Motor neuron (in vitro differentiated cells): ENCODE data around the gene C9orf153. TPM values are rescaled to one million over a fixed set of nuclear protein-coding genes. Genes with fewer than 3 reads are reported as not detected.

Experiments used
- ATAC-seq, 8 experiments: fragments of 200-7000 bp; cut with Tn5 transposase; replicated peaks in 6 of 8; 2 replicates each; pipeline ENCODE4 v1.8.0; 2021; ENCODE audit warnings: mild to moderate bottlenecking in 8 of 8, moderate library complexity in 8 of 8
- H3K27ac ChIP-seq, 2 donors: fragments of 250-450 bp; sonication (Bioruptor Pico); 2 replicates each; pipeline ENCODE4 v1.9.0; 2021; ENCODE audit warnings: antibody characterized with exemption in 2 of 2, mild to moderate bottlenecking in 2 of 2, moderate library complexity in 1 of 2
- H3K4me1 ChIP-seq, 2 donors: fragments of 250-450 bp; sonication (Bioruptor Pico); replicated peaks in 1 of 2; 2 replicates each; pipeline ENCODE4 v1.6.1; 2021; ENCODE audit warnings: antibody characterized with exemption in 2 of 2, mild to moderate bottlenecking in 2 of 2, moderate library complexity in 1 of 2
- H3K4me3 ChIP-seq, 5 donors: fragments of 250-450 bp; sonication (Bioruptor Pico); 2 replicates each; pipeline ENCODE4 v1.9.0; 2021; ENCODE audit warnings: antibody characterized with exemption in 5 of 5, mild to moderate bottlenecking in 5 of 5, moderate library complexity in 4 of 5
- whole genome bisulfite sequencing, 10 experiments: fragments of 450-650 bp; shearing (Covaris generic); methylation state at CpG; one replicate each; pipeline ENCODE4 v1.0.0; 2022; 5-methylcytosine and 5-hydroxymethylcytosine counted together
- in situ Hi-C, 9 experiments: fragments of 400-800 bp; cut with MboI; loops; one replicate each; pipeline ENCODE4 v1.15.0; 2021; ENCODE audit warnings: low sequenced_read_pairs in 9 of 9, low pct_unique_long_range_greater_than_20kb in 2 of 9; ENCODE audit not compliant: unreplicated experiment in 9 of 9
- total RNA-seq, 8 experiments: library from RNA; unstranded; fragments of 300-600 nt; gene quantifications; 2 replicates each; pipeline versions ENCODE4 v1.2.3 to v1.2.4, GENCODE V29; 2022

The C9orf153 gene
- total RNA-seq, 8 experiments from 2014 or later = 0.18 to 1.4 (median 0.49) TPM; not detected in 1

- Histone ChIP-seq H3K4me3 (no peak overlapping the region), H3K4me1 (peaks cover 2 to 6% of the 10 kb centered on the region in 2 donors), H3K27ac (no peak overlapping the region)
- in situ Hi-C loops = no loop called here
- ATAC-seq = no peak
- 83 to 97% (median 94%) methylated on average over 1 to 3 of the region's 3 CpGs; no CpG with 5 or more reads in 4 of the 10 experiments for WGBS, 10 experiments
Observed at GRCh38 chr9:86253577-86253976, 5.9 kb downstream of the C9orf153 start.

- in situ Hi-C loops = no loop called here
- no peak for ATAC-seq
- Histone ChIP-seq H3K4me1 (peaks cover 2 to 5% of the 10 kb centered on the region in 2 donors), H3K27ac (no peak overlapping the region), H3K4me3 (no peak overlapping the region)
- WGBS, 10 experiments = 11 to 100% (median 80%) methylated on average over 1 of the region's 1 CpG; no CpG with 5 or more reads in 1 of the 10 experiments
Observed at GRCh38 chr9:86252870-86253269, 6.6 kb downstream of the C9orf153 start.

DNA sequence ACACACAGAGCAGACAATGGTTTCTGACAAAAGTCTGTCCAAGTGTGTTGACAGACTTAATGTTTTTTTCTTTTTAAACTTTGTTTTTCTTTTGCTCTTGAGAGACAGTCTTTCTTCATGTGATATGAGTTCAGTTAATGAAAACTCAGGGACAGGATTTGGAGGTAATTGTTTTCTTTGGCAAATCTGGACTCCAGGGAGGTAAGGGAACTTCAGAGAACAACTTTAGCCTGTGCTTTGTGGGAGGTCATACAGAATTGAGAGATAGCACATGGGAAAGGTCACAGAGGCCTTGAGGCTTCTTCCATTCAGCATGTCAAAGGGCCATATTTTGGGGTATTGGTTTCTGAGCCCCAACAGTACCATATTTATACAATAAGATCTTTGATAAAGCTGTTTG lies 9.3 kb downstream of the C9orf153 start:
- ATAC-seq = no peak
- Histone ChIP-seq H3K27ac (no peak overlapping the region), H3K4me1 (peaks cover 12% of the 10 kb centered on the region in 2 donors), H3K4me3 (no peak overlapping the region)
- in situ Hi-C loops = no loop called here

DNA sequence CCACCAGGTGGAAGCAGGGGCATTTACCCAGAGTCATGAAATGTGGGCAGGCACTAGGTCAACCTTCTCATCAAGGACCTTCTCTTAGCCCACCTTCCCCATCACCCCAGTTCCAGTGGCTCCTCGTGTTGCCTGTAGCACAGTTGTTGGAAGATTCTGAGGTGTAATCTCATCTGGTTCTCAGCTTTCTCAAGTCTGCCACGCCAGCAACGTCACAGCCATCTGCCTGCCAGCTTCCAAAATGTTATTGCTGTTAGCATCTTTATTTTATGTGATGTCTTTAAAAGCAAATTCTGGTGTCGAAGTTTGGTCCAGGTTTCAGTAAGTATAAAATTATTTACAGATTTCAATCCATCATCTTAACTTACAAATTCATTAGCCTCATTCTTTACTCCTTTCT lies 10.7 kb downstream of the C9orf153 start:
- Histone ChIP-seq H3K27ac (no peak overlapping the region), H3K4me1 (peaks cover 12% of the 10 kb centered on the region in 2 donors), H3K4me3 (no peak overlapping the region)
- ATAC-seq = no peak
- 14 to 100% (median 93%) methylated on average over 1 to 4 of the region's 4 CpGs; no CpG with 5 or more reads in 2 of the 10 experiments for WGBS, 10 experiments
- in situ Hi-C loops = no loop called here

- WGBS, 10 experiments = 0 to 75% (median 38%) methylated on average over 1 to 6 of the region's 6 CpGs; no CpG with 5 or more reads in 2 of the 10 experiments
- Histone ChIP-seq H3K4me3 (no peak overlapping the region), H3K4me1 (peaks cover 12% of the 10 kb centered on the region in 2 donors), H3K27ac (no peak overlapping the region)
- peak in 5 of 8 experiments; percentile 36 to 80 (median 49) for ATAC-seq
- in situ Hi-C loops = no loop called here
Observed at GRCh38 chr9:86246752-86247161, 12.7 kb downstream of the C9orf153 start.

GRCh38 chr9:86242071-86242470 lies 17.4 kb downstream of the C9orf153 start:
- no peak for ATAC-seq
- WGBS, 10 experiments = 55 to 89% (median 80%) methylated on average over 1 to 2 of the region's 2 CpGs; no CpG with 5 or more reads in 4 of the 10 experiments
- Histone ChIP-seq H3K4me3 (no peak overlapping the region), H3K27ac (no peak overlapping the region), H3K4me1 (peaks cover 10 to 12% of the 10 kb centered on the region in 2 donors)
- in situ Hi-C loops = no loop called here

DNA sequence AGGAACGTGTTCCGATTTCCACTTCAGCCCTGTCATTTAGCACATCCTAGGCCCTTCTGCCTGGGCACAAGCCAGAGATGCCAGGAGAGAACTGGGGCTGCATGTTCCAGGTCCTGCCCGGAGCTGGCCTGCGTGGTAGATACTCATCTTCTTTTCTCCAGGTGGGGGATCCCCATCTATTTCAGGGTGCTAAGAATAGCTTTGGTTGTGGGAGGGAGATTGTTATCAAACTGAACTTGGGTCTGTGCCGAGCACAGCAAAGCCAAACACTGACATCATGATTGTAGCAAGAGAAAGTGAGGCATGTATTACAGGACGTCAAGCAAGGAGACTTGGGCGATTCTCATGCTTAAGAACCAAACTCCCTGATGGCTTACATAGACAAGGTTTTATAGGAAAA lies 18.2 kb downstream of the C9orf153 start:
- ATAC-seq = no peak
- in situ Hi-C loops = no loop called here
- 50 to 100% (median 88%) methylated on average over 1 to 3 of the region's 7 CpGs; no CpG with 5 or more reads in 2 of the 10 experiments for WGBS, 10 experiments
- peaks cover 4% of the 10 kb centered on the region in 2 donors for H3K4me1 ChIP-seq
- H3K27ac ChIP-seq = no peak overlapping the region
- no peak overlapping the region for H3K4me3 ChIP-seq

GRCh38 chr9:86238861-86239770 lies 20.3 kb downstream of the C9orf153 start:
- in situ Hi-C loops = no loop called here
- peak in 1 of 8 experiments; percentile 20 for ATAC-seq
- Histone ChIP-seq H3K4me3 (no peak overlapping the region), H3K4me1 (peaks cover 0 to 3% of the 10 kb centered on the region in 2 donors), H3K27ac (no peak overlapping the region)
- 51 to 100% (median 72%) methylated on average over 2 to 10 of the region's 10 CpGs; no CpG with 5 or more reads in 2 of the 10 experiments for WGBS, 10 experiments

DNA sequence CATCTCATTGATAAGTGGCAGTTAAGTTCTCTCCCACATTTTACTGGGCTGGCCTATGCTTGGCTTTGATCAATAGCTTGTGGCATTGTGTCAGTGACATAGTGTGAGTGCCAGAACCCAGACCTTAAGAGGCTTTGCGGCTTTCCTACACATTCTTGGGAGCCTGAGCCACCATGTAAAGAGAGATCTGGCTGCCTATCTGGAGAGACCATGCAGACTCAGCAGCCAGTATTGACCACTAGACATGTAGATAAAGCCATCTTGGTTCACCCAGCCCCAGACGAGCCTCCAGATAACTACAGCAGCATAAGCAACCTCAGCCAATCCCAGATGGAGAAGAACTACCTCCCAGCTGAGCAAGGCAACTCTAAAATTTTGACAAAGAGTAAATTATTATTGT lies 28.6 kb downstream of the C9orf153 start:
- Histone ChIP-seq H3K4me3 (no peak overlapping the region), H3K27ac (no peak overlapping the region), H3K4me1 (peaks cover 0 to 3% of the 10 kb centered on the region in 2 donors)
- no peak for ATAC-seq
- in situ Hi-C loops = no loop called here
- WGBS, 10 experiments = 45 to 100% (median 85%) methylated on average over 1 to 2 of the region's 2 CpGs; no CpG with 5 or more reads in 4 of the 10 experiments

DNA sequence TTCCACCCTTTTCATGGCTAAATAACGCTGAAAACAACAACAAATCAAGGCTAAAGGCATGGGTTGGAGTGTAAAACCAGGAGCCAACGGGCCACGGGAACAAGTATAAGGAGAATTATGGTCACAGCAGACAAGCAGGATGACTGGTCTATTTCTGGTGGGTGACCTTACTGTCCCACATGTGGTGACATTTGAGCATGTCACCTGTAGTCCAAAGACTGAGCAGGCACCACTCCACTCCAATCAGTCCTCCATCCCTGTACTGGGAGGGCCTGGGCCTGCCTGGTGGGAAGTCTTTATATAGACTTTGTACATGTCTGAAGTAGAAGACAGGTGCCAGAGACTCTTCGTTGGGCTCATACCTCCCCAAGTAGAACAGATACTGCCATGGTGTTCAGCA lies 36.8 kb downstream of the C9orf153 start:
- in situ Hi-C loops = no loop called here
- H3K4me1 ChIP-seq = no peaks in the 10 kb centered on the region
- H3K27ac ChIP-seq = no peak overlapping the region
- no peak for ATAC-seq
- H3K4me3 ChIP-seq = no peak overlapping the region
- 20 to 100% (median 68%) methylated on average over 1 to 4 of the region's 4 CpGs; no CpG with 5 or more reads in 1 of the 10 experiments for WGBS, 10 experiments

GRCh38 chr9:86219606-86220005 lies 39.9 kb downstream of the C9orf153 start:
- 34 to 97% (median 80%) methylated on average over 1 to 3 of the region's 3 CpGs; no CpG with 5 or more reads in 3 of the 10 experiments for WGBS, 10 experiments
- H3K4me3 ChIP-seq = no peak overlapping the region
- ATAC-seq = no peak
- in situ Hi-C loops = no loop called here
- H3K27ac ChIP-seq = no peak overlapping the region
- H3K4me1 ChIP-seq = no peaks in the 10 kb centered on the region

DNA sequence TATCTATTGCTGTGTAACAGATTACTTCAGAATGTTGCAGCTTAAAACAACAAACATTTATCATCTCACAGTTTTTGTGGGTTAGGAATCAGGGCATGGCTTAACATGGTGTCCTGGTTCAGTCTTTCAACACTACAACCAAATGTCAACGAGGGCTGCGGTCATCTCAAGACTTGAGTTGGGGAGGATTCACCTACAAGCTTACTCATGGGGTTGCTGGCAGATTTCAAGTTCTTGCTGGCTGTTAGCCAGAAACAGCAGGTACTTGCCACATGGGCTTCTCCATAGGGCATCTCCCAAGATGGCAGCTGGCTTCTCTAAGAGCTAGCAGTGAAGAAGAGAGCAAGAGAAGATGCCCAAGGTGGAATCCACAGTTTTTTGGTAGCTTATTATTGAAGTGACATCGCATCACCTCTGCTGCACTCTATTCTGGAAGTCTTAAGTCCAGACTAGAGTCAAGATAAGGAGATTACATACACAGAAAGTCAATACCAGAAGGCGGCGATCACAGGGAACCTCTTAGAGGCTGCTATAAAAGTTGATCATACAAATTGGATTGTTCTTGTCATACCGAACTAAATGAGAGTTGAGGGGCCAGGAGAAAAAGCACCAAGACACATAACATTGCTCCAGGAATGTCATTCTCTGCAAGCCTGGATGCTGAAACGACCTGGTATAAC lies 42.2 kb downstream of the C9orf153 start:
- Histone ChIP-seq H3K4me1 (no peaks in the 10 kb centered on the region), H3K27ac (no peak overlapping the region), H3K4me3 (no peak overlapping the region)
- 47 to 100% (median 83%) methylated on average over 1 to 7 of the region's 7 CpGs; no CpG with 5 or more reads in 2 of the 10 experiments for WGBS, 10 experiments
- no peak for ATAC-seq
- in situ Hi-C loops = no loop called here

- WGBS, 10 experiments = 40 to 95% (median 80%) methylated on average over 1 to 5 of the region's 5 CpGs
- ATAC-seq = no peak
- in situ Hi-C loops = no loop called here
Observed at GRCh38 chr9:86207193-86207592, 52.3 kb downstream of the C9orf153 start.

More at GRCh38 chr9:86207193-86207592, 52.3 kb downstream of the C9orf153 start:
- Histone ChIP-seq H3K4me3 (no peak overlapping the region), H3K4me1 (no peaks in the 10 kb centered on the region), H3K27ac (no peak overlapping the region)
